HEK293 (cell line): ENCODE measurements around the gene UBXN1.

ENCODE experiments used
- CTCF ChIP-seq: fragments of 450-650 bp; formaldehyde crosslinking; IDR thresholded peaks from 2 replicates; pipeline ENCODE4 v1.5.1; 2016; ENCODE audit warnings: missing biosample characterization, missing genetic modification characterization
- GLIS1 ChIP-seq: fragments of 450-650 bp; formaldehyde crosslinking; IDR thresholded peaks from 2 replicates; pipeline ENCODE4 v1.5.1; 2016; ENCODE audit warnings: missing biosample characterization, missing genetic modification characterization
- HOXA7 ChIP-seq: sonication (generic); formaldehyde crosslinking; IDR thresholded peaks from 2 replicates; pipeline ENCODE4 v1.8.1; 2022; ENCODE audit warnings: missing genetic modification reagents, borderline replicate concordance
- ZBTB21 ChIP-seq: fragments of 450-650 bp; formaldehyde crosslinking; IDR thresholded peaks from 2 replicates; pipeline ENCODE4 v1.5.1; 2017; ENCODE audit warnings: missing biosample characterization, missing genetic modification characterization
- ZNF146 ChIP-seq: fragments of 450-650 bp; formaldehyde crosslinking; IDR thresholded peaks from 2 replicates; pipeline ENCODE4 v1.5.1; 2016; ENCODE audit warnings: missing biosample characterization, missing genetic modification characterization
- ZNF24 ChIP-seq: fragments of 450-650 bp; formaldehyde crosslinking; IDR thresholded peaks from 2 replicates; pipeline ENCODE4 v1.5.1; 2016; ENCODE audit warnings: missing biosample characterization, missing genetic modification characterization
- ZNF366 ChIP-seq: fragments of 450-650 bp; formaldehyde crosslinking; conservative IDR thresholded peaks from 2 replicates; pipeline ENCODE4 v1.5.1; 2016; ENCODE audit warnings: missing biosample characterization, missing genetic modification characterization
- ZNF629 ChIP-seq: fragments of 450-650 bp; formaldehyde crosslinking; IDR thresholded peaks from 2 replicates; pipeline ENCODE4 v1.5.1; 2017; ENCODE audit warnings: missing biosample characterization, missing genetic modification characterization

- TF ChIP-seq HOXA7 (CRISPR knock-in tag), result no peak
- TF ChIP-seq ZNF146, result no peak
- TF ChIP-seq GLIS1, result no peak
- TF ChIP-seq CTCF (tag by site-specific recombination), result no peak
- TF ChIP-seq ZNF366 (tag by site-specific recombination), result no peak
- TF ChIP-seq ZNF629 (tag by site-specific recombination), result no peak
- TF ChIP-seq ZNF24, result no peak
- TF ChIP-seq ZBTB21 (tag by site-specific recombination), result no peak
Observed at GRCh38 chr11:62677714-62678113, 1.2 kb downstream of the UBXN1 start.
